ENCODE data around the gene NEDD9. TPM values are rescaled to one million over a fixed set of nuclear protein-coding genes. Genes with fewer than 3 reads are reported as not detected.
A peak's percentile ranks its signal among the peaks of the same experiment; 100 is the strongest.

Gene NEDD9
- total and polyA plus RNA-seq, 2 of the 13 experiments (the other 11 are each of a cell fraction or from before 2014, with no cell fraction given): 27.1 to 389 TPM

DNA sequence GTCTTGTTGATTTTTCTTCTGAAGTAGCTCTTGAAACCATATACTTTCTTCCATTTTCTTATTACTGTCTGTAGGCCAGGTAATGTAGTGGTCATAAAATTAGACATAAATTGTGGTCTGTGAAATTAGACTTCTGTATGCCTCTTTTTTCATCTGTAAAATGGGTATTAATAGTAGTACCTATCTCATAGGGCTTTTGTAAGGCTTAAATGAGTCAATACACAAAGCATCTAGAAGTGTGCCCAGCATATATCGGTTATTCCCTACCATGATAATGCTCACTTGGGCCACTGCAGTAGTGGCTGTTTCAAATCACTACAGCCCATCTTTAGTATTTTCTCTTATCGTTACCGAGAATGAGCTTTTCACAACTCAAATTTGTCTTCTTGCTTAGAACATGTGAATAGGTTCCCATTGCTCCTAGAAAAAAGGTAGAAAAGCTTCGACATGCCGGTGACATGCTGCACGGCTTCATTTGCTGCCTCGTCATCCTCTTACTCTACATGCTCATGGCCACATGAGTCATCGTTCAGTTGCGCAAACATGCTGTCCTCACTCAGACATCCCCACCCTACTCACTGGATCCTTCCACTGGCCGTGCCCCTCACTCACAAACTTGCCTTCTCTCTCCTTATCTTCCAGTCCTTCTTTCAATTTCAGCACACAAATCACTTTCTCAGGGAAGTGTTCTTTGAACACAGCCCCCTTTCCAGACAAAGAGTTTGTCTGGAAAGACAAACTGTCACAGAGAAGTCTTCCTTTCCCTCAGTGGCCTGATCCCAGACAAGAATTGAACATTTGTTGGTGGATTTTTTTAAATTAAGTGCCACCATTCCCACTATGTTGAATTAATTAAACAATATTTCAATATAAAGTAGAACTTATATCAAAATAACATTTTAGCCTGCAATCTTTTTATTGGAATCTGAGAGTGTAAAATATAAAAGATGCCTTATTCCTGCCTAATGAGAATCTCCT, 88.8 kb downstream of the NEDD9 start (continued):
- TF ChIP-seq NFKBIZ (CRISPR knock-in tag; IDR thresholded peaks at IDR 0.05): peak; percentile 78; the same call in 1 of the 2 replicates
- TF ChIP-seq KDM5B (CRISPR knock-in tag; IDR thresholded peaks at IDR 0.05; ENCODE audit: borderline replicate concordance): no peak
- TF ChIP-seq CCAR2 (optimal IDR thresholded peaks at IDR 0.05; ENCODE audit: low read depth, low read length): no peak
- no peak for TF ChIP-seq ZNF543 (CRISPR knock-in tag; IDR thresholded peaks at IDR 0.05)
- no peak for TF ChIP-seq HCFC1 (IDR thresholded peaks at IDR 0.05; ENCODE audit: low read depth, low read length)
- no peak for TF ChIP-seq ZFP41 (CRISPR knock-in tag; IDR thresholded peaks at IDR 0.05; ENCODE audit: borderline replicate concordance)
- TF ChIP-seq, protein P1, sequence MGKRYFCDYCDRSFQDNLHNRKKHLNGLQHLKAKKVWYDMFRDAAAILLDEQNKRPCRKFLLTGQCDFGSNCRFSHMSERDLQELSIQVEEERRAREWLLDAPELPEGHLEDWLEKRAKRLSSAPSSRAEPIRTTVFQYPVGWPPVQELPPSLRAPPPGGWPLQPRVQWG (CRISPR knock-in tag; IDR thresholded peaks at IDR 0.05; ENCODE audit: borderline replicate concordance, low read depth): no peak
- peak; percentile 89; the same call in 1 of the 2 replicates for TF ChIP-seq ZFP82 (CRISPR knock-in tag; IDR thresholded peaks at IDR 0.05; ENCODE audit: borderline replicate concordance)
- TF ChIP-seq, protein P2, sequence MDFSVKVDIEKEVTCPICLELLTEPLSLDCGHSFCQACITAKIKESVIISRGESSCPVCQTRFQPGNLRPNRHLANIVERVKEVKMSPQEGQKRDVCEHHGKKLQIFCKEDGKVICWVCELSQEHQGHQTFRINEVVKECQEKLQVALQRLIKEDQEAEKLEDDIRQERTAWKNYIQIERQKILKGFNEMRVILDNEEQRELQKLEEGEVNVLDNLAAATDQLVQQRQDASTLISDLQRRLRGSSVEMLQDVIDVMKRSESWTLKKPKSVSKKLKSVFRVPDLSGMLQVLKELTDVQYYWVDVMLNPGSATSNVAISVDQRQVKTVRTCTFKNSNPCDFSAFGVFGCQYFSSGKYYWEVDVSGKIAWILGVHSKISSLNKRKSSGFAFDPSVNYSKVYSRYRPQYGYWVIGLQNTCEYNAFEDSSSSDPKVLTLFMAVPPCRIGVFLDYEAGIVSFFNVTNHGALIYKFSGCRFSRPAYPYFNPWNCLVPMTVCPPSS (IDR thresholded peaks at IDR 0.05): no peak
- TF ChIP-seq ZNF747 (CRISPR knock-in tag; IDR thresholded peaks at IDR 0.05; ENCODE audit: borderline replicate concordance): no peak
- TF ChIP-seq, protein P3, sequence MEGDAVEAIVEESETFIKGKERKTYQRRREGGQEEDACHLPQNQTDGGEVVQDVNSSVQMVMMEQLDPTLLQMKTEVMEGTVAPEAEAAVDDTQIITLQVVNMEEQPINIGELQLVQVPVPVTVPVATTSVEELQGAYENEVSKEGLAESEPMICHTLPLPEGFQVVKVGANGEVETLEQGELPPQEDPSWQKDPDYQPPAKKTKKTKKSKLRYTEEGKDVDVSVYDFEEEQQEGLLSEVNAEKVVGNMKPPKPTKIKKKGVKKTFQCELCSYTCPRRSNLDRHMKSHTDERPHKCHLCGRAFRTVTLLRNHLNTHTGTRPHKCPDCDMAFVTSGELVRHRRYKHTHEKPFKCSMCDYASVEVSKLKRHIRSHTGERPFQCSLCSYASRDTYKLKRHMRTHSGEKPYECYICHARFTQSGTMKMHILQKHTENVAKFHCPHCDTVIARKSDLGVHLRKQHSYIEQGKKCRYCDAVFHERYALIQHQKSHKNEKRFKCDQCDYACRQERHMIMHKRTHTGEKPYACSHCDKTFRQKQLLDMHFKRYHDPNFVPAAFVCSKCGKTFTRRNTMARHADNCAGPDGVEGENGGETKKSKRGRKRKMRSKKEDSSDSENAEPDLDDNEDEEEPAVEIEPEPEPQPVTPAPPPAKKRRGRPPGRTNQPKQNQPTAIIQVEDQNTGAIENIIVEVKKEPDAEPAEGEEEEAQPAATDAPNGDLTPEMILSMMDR (CRISPR knock-in tag; IDR thresholded peaks at IDR 0.05): peak; percentile 19; the same call in 1 of the 2 replicates
- no peak for TF ChIP-seq ZNF768 (CRISPR knock-in tag; IDR thresholded peaks at IDR 0.05)
- no peak for TF ChIP-seq NR1H2 (CRISPR knock-in tag; IDR thresholded peaks at IDR 0.05; ENCODE audit: borderline replicate concordance, low read depth)
- TF ChIP-seq, protein P4, sequence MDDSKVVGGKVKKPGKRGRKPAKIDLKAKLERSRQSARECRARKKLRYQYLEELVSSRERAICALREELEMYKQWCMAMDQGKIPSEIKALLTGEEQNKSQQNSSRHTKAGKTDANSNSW (CRISPR knock-in tag; IDR thresholded peaks at IDR 0.05; ENCODE audit: borderline replicate concordance): no peak
- no peak; the same call in 1 of the 2 replicates for TF ChIP-seq TARDBP (CRISPR knock-in tag; IDR thresholded peaks at IDR 0.05)
- peak; percentile 63; the same call in 1 of the 2 replicates for TF ChIP-seq ETV5 (CRISPR knock-in tag; IDR thresholded peaks at IDR 0.05; ENCODE audit: borderline replicate concordance)
- TF ChIP-seq ZNF234 (CRISPR knock-in tag; conservative IDR thresholded peaks at IDR 0.05): no peak
- peak; percentile 93 for TF ChIP-seq HOXA3 (CRISPR knock-in tag; IDR thresholded peaks at IDR 0.05)
- TF ChIP-seq, protein P5, sequence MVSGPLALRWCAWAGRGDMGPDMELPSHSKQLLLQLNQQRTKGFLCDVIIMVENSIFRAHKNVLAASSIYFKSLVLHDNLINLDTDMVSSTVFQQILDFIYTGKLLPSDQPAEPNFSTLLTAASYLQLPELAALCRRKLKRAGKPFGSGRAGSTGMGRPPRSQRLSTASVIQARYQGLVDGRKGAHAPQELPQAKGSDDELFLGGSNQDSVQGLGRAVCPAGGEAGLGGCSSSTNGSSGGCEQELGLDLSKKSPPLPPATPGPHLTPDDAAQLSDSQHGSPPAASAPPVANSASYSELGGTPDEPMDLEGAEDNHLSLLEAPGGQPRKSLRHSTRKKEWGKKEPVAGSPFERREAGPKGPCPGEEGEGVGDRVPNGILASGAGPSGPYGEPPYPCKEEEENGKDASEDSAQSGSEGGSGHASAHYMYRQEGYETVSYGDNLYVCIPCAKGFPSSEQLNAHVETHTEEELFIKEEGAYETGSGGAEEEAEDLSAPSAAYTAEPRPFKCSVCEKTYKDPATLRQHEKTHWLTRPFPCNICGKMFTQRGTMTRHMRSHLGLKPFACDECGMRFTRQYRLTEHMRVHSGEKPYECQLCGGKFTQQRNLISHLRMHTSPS (CRISPR knock-in tag; IDR thresholded peaks at IDR 0.05; ENCODE audit: low read depth): no peak
- peak; percentile 54; the same call in 1 of the 2 replicates for TF ChIP-seq ZNF557 (CRISPR knock-in tag; IDR thresholded peaks at IDR 0.05)
- TF ChIP-seq ZNF563 (CRISPR knock-in tag; IDR thresholded peaks at IDR 0.05): peak; percentile 25; the same call in 1 of the 2 replicates
- peak; percentile 89 for TF ChIP-seq CREB1 (IDR thresholded peaks at IDR 0.05)
- TF ChIP-seq CREB1 (CRISPR knock-in tag; IDR thresholded peaks at IDR 0.05): peak; percentile 72

All from HepG2 (cell line).